HepG2 (cell line): ENCODE data around the gene CA10. TPM values are rescaled to one million over a fixed set of nuclear protein-coding genes. Genes with fewer than 3 reads are reported as not detected.

Source experiments
- NFATC3 ChIP-seq: sonication (generic); formaldehyde crosslinking; IDR thresholded peaks from 2 replicates; pipeline ENCODE4 v1.5.1; 2020; ENCODE audit warnings: mild to moderate bottlenecking, missing genetic modification reagents
- NFRKB ChIP-seq: fragments of 450-650 bp; IDR thresholded peaks from 2 replicates; pipeline ENCODE4 v1.6.1; 2017
- SRSF9 ChIP-seq: fragments of 200-400 bp; formaldehyde crosslinking; IDR thresholded peaks from 2 replicates; pipeline ENCODE4 v1.6.1; 2018; ENCODE audit warnings: borderline replicate concordance, mild to moderate bottlenecking, low read depth, low read length; ENCODE audit not compliant: insufficient read depth, poor library complexity, severe bottlenecking
- ZNF24 ChIP-seq: fragments of 450-650 bp; IDR thresholded peaks from 2 replicates; pipeline ENCODE4 v1.6.1; 2017; ENCODE audit warnings: antibody characterized with exemption, mild to moderate bottlenecking
- polyA plus RNA-seq, 8 experiments: library from polyadenylated mRNA; depleted of rRNA in 3 of 8; stranded (reverse) in 7 of 8; unstranded in 1 of 8; fragments of >200 nt; fragmentation: Illumina TruSeq in 4 of 8; extraction: Trizol in 4 of 8; gene quantifications; 2 replicates each; pipeline versions ENCODE4 v1.2.1 to v1.2.3, GENCODE V29; 2011 to 2016; ENCODE audit warnings: low read depth in 4 of 8, missing spikeins in 1 of 8, mixed read lengths in 1 of 8; ENCODE audit not compliant: insufficient read depth in 1 of 8
- total RNA-seq, 5 experiments: library from RNA; depleted of rRNA; stranded (reverse); fragments of >200 nt; fragmentation: Illumina TruSeq; extraction: Trizol; gene quantifications; 2 replicates each; pipeline ENCODE4 v1.2.3, GENCODE V29; 2016; ENCODE audit warnings: low read depth in 1 of 5
- TF ChIP-seq, protein P1 (sequence below): sonication (generic); formaldehyde crosslinking; IDR thresholded peaks from 2 replicates; pipeline ENCODE4 v1.8.0; 2022; ENCODE audit warnings: mild to moderate bottlenecking, missing genetic modification reagents
- TF ChIP-seq, protein P2 (sequence below): sonication (generic); formaldehyde crosslinking; conservative IDR thresholded peaks from 2 replicates; pipeline ENCODE4 v1.4.0; 2020; ENCODE audit warnings: mild to moderate bottlenecking, missing genetic modification reagents, moderate library complexity
- TF ChIP-seq, protein P3 (sequence below): IDR thresholded peaks from 2 replicates; pipeline ENCODE4 v1.6.1; 2016; ENCODE audit warnings: low read depth, missing genetic modification reagents, missing compliant biosample characterization

CA10 gene
- total and polyA plus RNA-seq, 2 of the 13 experiments (the other 11 are each of a cell fraction or from before 2014, with no cell fraction given): not detected

DNA sequence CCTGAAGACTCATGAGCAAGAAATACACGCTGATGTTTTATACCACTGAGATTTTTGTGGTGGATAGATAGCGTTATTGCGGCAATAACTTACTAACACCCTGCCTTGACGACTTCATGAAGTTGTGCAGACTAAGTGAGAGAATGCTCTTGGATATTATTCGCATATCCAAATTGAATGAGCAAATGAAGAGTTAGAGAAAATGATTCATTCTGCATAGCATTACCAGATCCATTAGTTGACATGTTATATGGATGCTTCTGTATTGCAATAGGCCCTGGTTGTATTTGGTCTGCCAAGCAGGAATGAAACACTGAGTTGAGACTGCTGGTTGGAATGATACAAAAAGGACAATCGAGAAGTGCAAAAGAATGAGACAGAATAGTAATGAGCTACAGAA is 247.3 kb downstream of the CA10 start (continued):
- TF ChIP-seq, protein P1, sequence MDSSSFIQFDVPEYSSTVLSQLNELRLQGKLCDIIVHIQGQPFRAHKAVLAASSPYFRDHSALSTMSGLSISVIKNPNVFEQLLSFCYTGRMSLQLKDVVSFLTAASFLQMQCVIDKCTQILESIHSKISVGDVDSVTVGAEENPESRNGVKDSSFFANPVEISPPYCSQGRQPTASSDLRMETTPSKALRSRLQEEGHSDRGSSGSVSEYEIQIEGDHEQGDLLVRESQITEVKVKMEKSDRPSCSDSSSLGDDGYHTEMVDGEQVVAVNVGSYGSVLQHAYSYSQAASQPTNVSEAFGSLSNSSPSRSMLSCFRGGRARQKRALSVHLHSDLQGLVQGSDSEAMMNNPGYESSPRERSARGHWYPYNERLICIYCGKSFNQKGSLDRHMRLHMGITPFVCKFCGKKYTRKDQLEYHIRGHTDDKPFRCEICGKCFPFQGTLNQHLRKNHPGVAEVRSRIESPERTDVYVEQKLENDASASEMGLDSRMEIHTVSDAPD (CRISPR knock-in tag): no peak
- TF ChIP-seq SRSF9 (no peak), ZNF24 (no peak), NFRKB (no peak), NFATC3 (CRISPR knock-in tag) (no peak)
- TF ChIP-seq, protein P2, sequence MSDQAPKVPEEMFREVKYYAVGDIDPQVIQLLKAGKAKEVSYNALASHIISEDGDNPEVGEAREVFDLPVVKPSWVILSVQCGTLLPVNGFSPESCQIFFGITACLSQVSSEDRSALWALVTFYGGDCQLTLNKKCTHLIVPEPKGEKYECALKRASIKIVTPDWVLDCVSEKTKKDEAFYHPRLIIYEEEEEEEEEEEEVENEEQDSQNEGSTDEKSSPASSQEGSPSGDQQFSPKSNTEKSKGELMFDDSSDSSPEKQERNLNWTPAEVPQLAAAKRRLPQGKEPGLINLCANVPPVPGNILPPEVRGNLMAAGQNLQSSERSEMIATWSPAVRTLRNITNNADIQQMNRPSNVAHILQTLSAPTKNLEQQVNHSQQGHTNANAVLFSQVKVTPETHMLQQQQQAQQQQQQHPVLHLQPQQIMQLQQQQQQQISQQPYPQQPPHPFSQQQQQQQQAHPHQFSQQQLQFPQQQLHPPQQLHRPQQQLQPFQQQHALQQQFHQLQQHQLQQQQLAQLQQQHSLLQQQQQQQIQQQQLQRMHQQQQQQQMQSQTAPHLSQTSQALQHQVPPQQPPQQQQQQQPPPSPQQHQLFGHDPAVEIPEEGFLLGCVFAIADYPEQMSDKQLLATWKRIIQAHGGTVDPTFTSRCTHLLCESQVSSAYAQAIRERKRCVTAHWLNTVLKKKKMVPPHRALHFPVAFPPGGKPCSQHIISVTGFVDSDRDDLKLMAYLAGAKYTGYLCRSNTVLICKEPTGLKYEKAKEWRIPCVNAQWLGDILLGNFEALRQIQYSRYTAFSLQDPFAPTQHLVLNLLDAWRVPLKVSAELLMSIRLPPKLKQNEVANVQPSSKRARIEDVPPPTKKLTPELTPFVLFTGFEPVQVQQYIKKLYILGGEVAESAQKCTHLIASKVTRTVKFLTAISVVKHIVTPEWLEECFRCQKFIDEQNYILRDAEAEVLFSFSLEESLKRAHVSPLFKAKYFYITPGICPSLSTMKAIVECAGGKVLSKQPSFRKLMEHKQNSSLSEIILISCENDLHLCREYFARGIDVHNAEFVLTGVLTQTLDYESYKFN (CRISPR knock-in tag): no peak
- TF ChIP-seq, protein P3, sequence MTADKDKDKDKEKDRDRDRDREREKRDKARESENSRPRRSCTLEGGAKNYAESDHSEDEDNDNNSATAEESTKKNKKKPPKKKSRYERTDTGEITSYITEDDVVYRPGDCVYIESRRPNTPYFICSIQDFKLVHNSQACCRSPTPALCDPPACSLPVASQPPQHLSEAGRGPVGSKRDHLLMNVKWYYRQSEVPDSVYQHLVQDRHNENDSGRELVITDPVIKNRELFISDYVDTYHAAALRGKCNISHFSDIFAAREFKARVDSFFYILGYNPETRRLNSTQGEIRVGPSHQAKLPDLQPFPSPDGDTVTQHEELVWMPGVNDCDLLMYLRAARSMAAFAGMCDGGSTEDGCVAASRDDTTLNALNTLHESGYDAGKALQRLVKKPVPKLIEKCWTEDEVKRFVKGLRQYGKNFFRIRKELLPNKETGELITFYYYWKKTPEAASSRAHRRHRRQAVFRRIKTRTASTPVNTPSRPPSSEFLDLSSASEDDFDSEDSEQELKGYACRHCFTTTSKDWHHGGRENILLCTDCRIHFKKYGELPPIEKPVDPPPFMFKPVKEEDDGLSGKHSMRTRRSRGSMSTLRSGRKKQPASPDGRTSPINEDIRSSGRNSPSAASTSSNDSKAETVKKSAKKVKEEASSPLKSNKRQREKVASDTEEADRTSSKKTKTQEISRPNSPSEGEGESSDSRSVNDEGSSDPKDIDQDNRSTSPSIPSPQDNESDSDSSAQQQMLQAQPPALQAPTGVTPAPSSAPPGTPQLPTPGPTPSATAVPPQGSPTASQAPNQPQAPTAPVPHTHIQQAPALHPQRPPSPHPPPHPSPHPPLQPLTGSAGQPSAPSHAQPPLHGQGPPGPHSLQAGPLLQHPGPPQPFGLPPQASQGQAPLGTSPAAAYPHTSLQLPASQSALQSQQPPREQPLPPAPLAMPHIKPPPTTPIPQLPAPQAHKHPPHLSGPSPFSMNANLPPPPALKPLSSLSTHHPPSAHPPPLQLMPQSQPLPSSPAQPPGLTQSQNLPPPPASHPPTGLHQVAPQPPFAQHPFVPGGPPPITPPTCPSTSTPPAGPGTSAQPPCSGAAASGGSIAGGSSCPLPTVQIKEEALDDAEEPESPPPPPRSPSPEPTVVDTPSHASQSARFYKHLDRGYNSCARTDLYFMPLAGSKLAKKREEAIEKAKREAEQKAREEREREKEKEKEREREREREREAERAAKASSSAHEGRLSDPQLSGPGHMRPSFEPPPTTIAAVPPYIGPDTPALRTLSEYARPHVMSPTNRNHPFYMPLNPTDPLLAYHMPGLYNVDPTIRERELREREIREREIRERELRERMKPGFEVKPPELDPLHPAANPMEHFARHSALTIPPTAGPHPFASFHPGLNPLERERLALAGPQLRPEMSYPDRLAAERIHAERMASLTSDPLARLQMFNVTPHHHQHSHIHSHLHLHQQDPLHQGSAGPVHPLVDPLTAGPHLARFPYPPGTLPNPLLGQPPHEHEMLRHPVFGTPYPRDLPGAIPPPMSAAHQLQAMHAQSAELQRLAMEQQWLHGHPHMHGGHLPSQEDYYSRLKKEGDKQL (CRISPR knock-in tag): no peak
